C4-2B (cell line): ENCODE results near the gene KIF4A.

Experiments
- H3K27ac ChIP-seq: fragments of 450-650 bp; 2 replicates; pipeline ENCODE4 v1.5.1; 2017
- ZFX ChIP-seq: fragments of 450-650 bp; IDR thresholded peaks from 2 replicates; pipeline ENCODE4 v1.6.1; 2017
- TF ChIP-seq, protein P1 (sequence below): fragments of 450-650 bp; conservative IDR thresholded peaks from 2 replicates; pipeline ENCODE4 v1.5.1; 2017; ENCODE audit warnings: mild to moderate bottlenecking

The KIF4A gene

DNA sequence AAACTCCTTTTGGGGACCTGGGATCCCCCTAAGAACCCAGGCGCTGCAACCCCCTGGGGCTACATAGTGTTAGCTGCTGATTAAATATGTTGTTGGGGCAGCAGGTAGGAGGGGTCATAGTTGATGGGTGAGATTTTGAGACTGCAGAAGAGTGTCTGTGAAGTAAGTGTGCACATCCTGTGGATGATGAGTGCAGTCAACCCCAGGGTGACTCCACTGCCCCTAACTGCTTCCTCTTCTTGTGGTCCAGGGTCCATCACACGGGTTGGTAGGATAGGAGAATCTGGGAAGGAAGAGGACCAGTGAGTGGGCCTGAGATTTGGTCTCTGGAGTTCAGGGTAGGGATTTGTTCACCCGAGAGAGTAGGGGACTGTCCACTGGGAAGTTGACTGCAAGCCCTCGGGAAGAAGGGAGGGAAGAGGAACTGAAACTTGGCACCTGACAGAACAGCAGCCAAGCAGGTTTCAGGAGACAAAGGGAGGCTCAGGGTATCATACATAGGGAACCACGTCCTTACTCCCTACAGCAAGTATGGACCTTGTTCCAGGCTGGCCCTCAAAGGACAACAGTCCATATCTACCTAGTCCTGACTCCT, 163.2 kb downstream of the KIF4A start:
- peak overlapping the region; percentile 73 for H3K27ac ChIP-seq
- no peak for TF ChIP-seq ZFX
- TF ChIP-seq, protein P1, sequence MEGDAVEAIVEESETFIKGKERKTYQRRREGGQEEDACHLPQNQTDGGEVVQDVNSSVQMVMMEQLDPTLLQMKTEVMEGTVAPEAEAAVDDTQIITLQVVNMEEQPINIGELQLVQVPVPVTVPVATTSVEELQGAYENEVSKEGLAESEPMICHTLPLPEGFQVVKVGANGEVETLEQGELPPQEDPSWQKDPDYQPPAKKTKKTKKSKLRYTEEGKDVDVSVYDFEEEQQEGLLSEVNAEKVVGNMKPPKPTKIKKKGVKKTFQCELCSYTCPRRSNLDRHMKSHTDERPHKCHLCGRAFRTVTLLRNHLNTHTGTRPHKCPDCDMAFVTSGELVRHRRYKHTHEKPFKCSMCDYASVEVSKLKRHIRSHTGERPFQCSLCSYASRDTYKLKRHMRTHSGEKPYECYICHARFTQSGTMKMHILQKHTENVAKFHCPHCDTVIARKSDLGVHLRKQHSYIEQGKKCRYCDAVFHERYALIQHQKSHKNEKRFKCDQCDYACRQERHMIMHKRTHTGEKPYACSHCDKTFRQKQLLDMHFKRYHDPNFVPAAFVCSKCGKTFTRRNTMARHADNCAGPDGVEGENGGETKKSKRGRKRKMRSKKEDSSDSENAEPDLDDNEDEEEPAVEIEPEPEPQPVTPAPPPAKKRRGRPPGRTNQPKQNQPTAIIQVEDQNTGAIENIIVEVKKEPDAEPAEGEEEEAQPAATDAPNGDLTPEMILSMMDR: no peak

DNA sequence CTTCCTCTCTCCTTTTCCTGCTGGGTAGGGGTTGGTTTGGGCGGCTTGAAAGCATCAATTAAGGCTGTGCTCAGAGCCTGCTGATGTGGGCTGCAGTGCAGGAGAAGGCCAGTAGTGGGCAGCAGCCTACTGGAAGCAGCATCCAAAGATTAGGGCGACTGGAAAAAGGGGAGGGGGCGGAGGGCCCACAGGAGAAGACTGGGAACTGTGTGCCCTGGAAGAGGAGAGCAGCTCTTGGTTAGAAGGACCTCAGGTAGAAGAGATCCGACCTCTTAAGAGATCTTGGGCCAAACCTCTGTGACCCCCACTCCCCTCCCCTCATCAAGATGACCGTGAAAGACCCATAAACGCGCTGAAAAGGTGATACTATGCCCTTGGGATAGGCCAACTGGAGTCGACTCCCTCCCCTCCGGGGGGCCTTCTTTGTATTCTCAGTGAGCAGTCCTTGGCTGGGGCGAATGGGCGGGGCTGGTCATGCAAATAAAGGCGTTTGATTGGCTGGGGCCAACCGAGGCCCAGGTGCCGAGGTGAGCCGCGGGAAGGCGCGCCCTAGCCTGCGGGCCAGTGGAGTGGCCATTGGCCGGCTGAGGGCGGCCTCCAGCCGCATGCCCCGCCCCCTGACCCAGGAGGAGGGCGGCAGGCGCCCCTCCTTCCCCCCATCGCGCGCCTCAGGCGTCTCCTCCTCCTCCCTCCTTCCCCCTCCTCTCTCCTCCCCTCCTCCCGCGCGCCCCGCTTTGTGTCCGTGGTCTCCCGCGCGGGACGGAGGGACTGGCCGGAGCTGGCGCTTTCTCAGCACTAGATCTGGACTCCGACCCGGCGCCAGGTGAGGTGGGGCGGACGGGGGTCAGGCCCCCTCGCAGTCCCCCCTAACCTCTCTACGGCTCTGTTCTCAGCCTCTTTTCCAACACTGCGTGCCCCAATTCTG, 164.8 kb downstream of the KIF4A start:
- TF ChIP-seq, protein P1: peak; percentile 88
- TF ChIP-seq ZFX: no peak
- H3K27ac ChIP-seq: peak overlapping the region; percentile 100

DNA sequence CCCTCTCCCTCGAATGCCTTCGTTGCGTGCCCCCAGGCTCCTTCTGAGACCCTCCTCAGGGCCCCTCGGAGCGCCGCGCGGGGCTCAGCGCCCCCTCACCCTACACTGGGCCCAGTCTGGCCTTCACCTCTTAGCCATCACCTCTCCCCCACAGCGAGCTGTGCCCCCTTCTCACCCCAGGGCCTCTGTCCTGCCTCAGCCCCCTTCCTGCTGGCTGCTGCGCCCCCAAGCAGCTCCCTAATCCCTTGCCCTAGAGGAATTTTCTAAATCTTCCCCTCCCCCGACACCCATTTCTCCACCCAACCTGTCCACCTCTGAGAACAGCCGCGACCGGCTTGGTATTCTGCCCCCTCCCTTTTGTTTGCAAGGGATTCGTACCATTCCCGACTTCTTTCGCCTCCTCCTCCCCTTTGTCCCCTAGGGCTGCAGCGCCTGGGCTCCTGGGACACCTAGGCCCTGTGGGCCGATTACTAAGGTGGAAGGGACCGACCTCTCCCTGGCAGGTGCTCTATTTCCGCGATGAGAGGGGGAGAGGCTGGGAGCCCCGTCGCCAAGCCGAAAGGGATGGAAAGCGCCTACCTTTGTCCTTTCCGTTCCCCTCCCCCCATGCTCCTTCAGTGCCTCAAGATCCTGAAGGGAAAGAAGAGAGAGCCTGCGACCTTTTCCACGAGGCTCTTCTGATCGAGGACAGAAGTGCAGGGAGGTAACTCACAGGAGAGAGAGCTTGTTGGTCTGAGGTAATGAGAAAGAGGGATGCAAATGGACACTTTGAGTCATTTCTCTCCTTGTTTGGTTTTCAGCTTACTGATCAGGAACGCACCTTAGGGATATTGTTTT, 165.7 kb downstream of the KIF4A start:
- peak overlapping the region; percentile 100 for H3K27ac ChIP-seq
- TF ChIP-seq, protein P1: no peak
- TF ChIP-seq ZFX: peak; percentile 19; the same call in 1 of the 2 replicates

DNA sequence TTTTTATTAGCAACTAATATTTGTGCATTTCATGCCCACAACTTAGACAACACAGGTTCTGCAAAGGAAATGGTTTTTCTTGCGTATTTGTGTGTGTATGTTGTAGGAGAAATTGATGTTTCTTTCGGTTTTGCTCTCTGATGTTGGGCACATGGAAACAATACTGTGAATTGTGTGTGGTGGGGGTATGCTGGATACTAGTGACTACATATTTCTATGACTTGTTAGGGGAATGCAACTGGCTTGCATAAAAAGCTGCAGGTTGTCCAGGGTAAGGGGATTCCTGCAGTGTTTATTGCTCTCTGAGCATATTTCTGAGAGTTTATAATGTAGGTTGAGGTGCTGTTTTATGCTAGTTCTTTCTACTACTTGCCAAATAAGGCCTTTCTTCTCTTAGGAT, 166.4 kb downstream of the KIF4A start:
- no peak for TF ChIP-seq ZFX
- TF ChIP-seq, protein P1: no peak
- H3K27ac ChIP-seq: peak overlapping the region; percentile 100

DNA sequence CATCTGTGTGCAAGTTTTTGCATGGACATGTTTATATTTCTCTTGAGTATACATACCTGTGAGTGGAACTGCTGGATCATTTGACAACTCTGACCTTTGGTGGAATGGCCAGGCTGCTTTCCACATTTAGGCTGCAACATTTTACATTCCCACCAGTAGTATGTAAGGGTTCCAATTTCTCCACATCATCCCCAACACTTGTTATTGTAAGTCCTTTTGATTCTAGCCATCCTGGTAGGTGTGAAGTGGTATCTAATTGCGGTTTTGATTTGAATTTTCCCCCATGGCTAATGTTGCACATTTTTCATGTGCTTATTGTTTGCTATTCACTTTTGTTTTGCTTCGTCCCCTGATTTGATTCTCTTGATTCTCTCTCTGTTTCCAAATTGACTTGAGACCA, 171.1 kb downstream of the KIF4A start:
- H3K27ac ChIP-seq: no peak overlapping the region
- TF ChIP-seq, protein P1: no peak
- TF ChIP-seq ZFX: no peak

DNA sequence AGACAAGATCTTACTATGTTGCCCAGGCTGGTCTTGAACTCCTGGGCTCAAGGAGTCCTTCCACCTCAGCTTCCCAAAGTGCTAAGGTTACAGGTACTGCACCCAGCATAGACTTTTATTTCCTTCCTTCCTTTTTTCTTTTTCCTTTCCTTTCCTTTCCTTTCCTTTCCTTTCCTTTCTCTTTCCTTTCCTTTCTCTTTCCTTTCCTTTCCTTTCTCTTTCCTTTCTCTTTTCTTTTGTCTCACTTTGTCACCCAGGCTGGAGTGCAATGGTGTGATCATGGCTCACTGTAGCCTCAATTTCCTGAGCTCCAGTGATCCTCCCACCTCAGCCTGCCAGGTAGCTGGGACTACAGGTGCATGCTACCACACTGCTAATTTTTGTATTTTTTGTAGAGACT, 174.1 kb downstream of the KIF4A start:
- no peak overlapping the region for H3K27ac ChIP-seq
- TF ChIP-seq, protein P1: no peak
- no peak for TF ChIP-seq ZFX
